Measurements from ENCODE around the gene KSR1.

Gene KSR1

GRCh38 chr17:27473748-27474609 lies 17.7 kb downstream of the KSR1 start:
- no peak for DNase-seq (ENCODE audit: low spot score)

- no peak for DNase-seq (ENCODE audit: low spot score)
Measured at GRCh38 chr17:27475070-27475673, 18.9 kb downstream of the KSR1 start.

GRCh38 chr17:27475981-27476895 lies 20.0 kb downstream of the KSR1 start:
- no peak for DNase-seq (ENCODE audit: low spot score)

- DNase-seq (ENCODE audit: low spot score), result no peak
Measured at GRCh38 chr17:27477050-27477888, 21.0 kb downstream of the KSR1 start.

GRCh38 chr17:27477971-27478684 lies 21.9 kb downstream of the KSR1 start:
- no peak for DNase-seq (ENCODE audit: low spot score)

- no peak for DNase-seq (ENCODE audit: low spot score)
Measured at GRCh38 chr17:27478901-27479538, 22.8 kb downstream of the KSR1 start.

- DNase-seq (ENCODE audit: low spot score), result no peak
Measured at GRCh38 chr17:27479838-27480237, 23.6 kb downstream of the KSR1 start.

- DNase-seq (ENCODE audit: low spot score), result no peak
Measured at GRCh38 chr17:27480699-27481098, 24.5 kb downstream of the KSR1 start.

- no peak for DNase-seq (ENCODE audit: low spot score)
Measured at GRCh38 chr17:27481327-27481726, 25.1 kb downstream of the KSR1 start.

- DNase-seq (ENCODE audit: low spot score), result no peak
Measured at GRCh38 chr17:27485125-27485524, 28.9 kb downstream of the KSR1 start.

GRCh38 chr17:27485716-27486495 lies 29.7 kb downstream of the KSR1 start:
- no peak for DNase-seq (ENCODE audit: low spot score)

- no peak for DNase-seq (ENCODE audit: low spot score)
Measured at GRCh38 chr17:27486741-27487140, 30.5 kb downstream of the KSR1 start.

- no peak for DNase-seq (ENCODE audit: low spot score)
Measured at GRCh38 chr17:27488231-27488630, 32.0 kb downstream of the KSR1 start.

GRCh38 chr17:27489045-27489715 lies 32.9 kb downstream of the KSR1 start:
- peak; percentile 65 for DNase-seq (ENCODE audit: low spot score)

- no peak for DNase-seq (ENCODE audit: low spot score)
Measured at GRCh38 chr17:27490391-27490790, 34.1 kb downstream of the KSR1 start.

GRCh38 chr17:27491713-27492190 lies 35.5 kb downstream of the KSR1 start:
- DNase-seq (ENCODE audit: low spot score), result no peak

- DNase-seq (ENCODE audit: low spot score), result no peak
Measured at GRCh38 chr17:27492470-27492869, 36.2 kb downstream of the KSR1 start.

- DNase-seq (ENCODE audit: low spot score), result no peak
Measured at GRCh38 chr17:27493088-27493487, 36.8 kb downstream of the KSR1 start.

All from Ammon's horn (tissue), 1 donor.